ENCODE measurements around the gene XPO4.

GRCh38 chr13:20891034-20891433, 11.5 kb downstream of the XPO4 start:
- no peak for TF ChIP-seq CTCF (IDR thresholded peaks at IDR 0.05)
- no peak for TF ChIP-seq POLR2A (IDR thresholded peaks at IDR 0.05)

All from body of pancreas (tissue), 4 donors.